ENCODE data around the gene ASMTL. TPM values are rescaled to one million over a fixed set of nuclear protein-coding genes. Genes with fewer than 3 reads are reported as not detected.

The ASMTL gene
- total and polyA plus RNA-seq, 2 of the 13 experiments (the other 11 are each of a cell fraction or from before 2014, with no cell fraction given): 5.6 to 16.3 TPM

GRCh38 chrX:1481636-1482529 lies 29.2 kb upstream of the ASMTL start (continued):
- no peak for TF ChIP-seq E2F2 (CRISPR knock-in tag; IDR thresholded peaks at IDR 0.05; ENCODE audit: borderline replicate concordance)
- peak; percentile 32; the same call in 1 of the 2 replicates for TF ChIP-seq ZNF503 (CRISPR knock-in tag; IDR thresholded peaks at IDR 0.05)
- TF ChIP-seq RNF219 (CRISPR knock-in tag; IDR thresholded peaks at IDR 0.05): no peak
- no peak for TF ChIP-seq ZNF772 (CRISPR knock-in tag; IDR thresholded peaks at IDR 0.05)
- TF ChIP-seq ZNF414 (CRISPR knock-in tag; IDR thresholded peaks at IDR 0.05): no peak
- TF ChIP-seq CENPX (CRISPR knock-in tag; IDR thresholded peaks at IDR 0.05): no peak
- no peak for TF ChIP-seq ZNF674 (CRISPR knock-in tag; IDR thresholded peaks at IDR 0.05; ENCODE audit: low read depth)
- no peak for TF ChIP-seq ZC3H13 (CRISPR knock-in tag; IDR thresholded peaks at IDR 0.05)
- TF ChIP-seq MTERF4 (CRISPR knock-in tag; IDR thresholded peaks at IDR 0.05): no peak
- TF ChIP-seq PBX3 (CRISPR knock-in tag; IDR thresholded peaks at IDR 0.05; ENCODE audit: borderline replicate concordance): no peak
- no peak for TF ChIP-seq ZNF432 (CRISPR knock-in tag; IDR thresholded peaks at IDR 0.05; ENCODE audit: borderline replicate concordance)
- TF ChIP-seq ZNF251 (CRISPR knock-in tag; IDR thresholded peaks at IDR 0.05): no peak
- TF ChIP-seq ZFP62 (CRISPR knock-in tag; IDR thresholded peaks at IDR 0.05): no peak
- TF ChIP-seq SRF (IDR thresholded peaks at IDR 0.05; ENCODE audit: low read depth, low read length): no peak
- peak; percentile 74; the same call in 1 of the 2 replicates for TF ChIP-seq KLF6 (CRISPR knock-in tag; IDR thresholded peaks at IDR 0.05)
- peak; percentile 28; the same call in 1 of the 2 replicates for TF ChIP-seq SPEN (CRISPR knock-in tag; IDR thresholded peaks at IDR 0.05; ENCODE audit: low read depth)
- TF ChIP-seq SNRNP70 (IDR thresholded peaks at IDR 0.05; ENCODE audit: low read depth, low read length): no peak
- TF ChIP-seq RELA (CRISPR knock-in tag; IDR thresholded peaks at IDR 0.05): no peak
- TF ChIP-seq RNF2 (conservative IDR thresholded peaks at IDR 0.05; ENCODE audit: low read depth): no peak
- no peak for TF ChIP-seq XBP1 (CRISPR knock-in tag; IDR thresholded peaks at IDR 0.05)
